Measurements from ENCODE around the gene SLC6A11.

The SLC6A11 gene

GRCh38 chr3:10957976-10958749, 142.1 kb downstream of the SLC6A11 start:
- DNase-seq: peak; percentile 43

GRCh38 chr3:10960255-10960654, 144.2 kb downstream of the SLC6A11 start:
- DNase-seq: no peak

GRCh38 chr3:10961921-10962320, 145.9 kb downstream of the SLC6A11 start:
- no peak for DNase-seq

GRCh38 chr3:10962481-10963036, 146.5 kb downstream of the SLC6A11 start:
- no peak for DNase-seq

- DNase-seq: no peak
Measured at GRCh38 chr3:10964537-10965167, 148.6 kb downstream of the SLC6A11 start.

GRCh38 chr3:10968401-10968800, 152.4 kb downstream of the SLC6A11 start:
- DNase-seq: no peak

GRCh38 chr3:10970306-10970960, 154.4 kb downstream of the SLC6A11 start:
- no peak for DNase-seq

- no peak for DNase-seq
Measured at GRCh38 chr3:10972072-10972782, 156.2 kb downstream of the SLC6A11 start.

- DNase-seq: no peak
Measured at GRCh38 chr3:10973046-10973595, 157.1 kb downstream of the SLC6A11 start.

GRCh38 chr3:10974131-10974530, 158.1 kb downstream of the SLC6A11 start:
- no peak for DNase-seq

- no peak for DNase-seq
Measured at GRCh38 chr3:10974746-10975375, 158.8 kb downstream of the SLC6A11 start.

GRCh38 chr3:10975695-10976234, 159.7 kb downstream of the SLC6A11 start:
- DNase-seq: no peak

GRCh38 chr3:10976770-10977169, 160.7 kb downstream of the SLC6A11 start:
- no peak for DNase-seq

- no peak for DNase-seq
Measured at GRCh38 chr3:10977892-10978510, 162.0 kb downstream of the SLC6A11 start.

GRCh38 chr3:10978956-10979355, 162.9 kb downstream of the SLC6A11 start:
- DNase-seq: no peak

- no peak for DNase-seq
Measured at GRCh38 chr3:10980312-10980711, 164.3 kb downstream of the SLC6A11 start.

GRCh38 chr3:10981031-10981430, 165.0 kb downstream of the SLC6A11 start:
- no peak for DNase-seq

- no peak for DNase-seq
Measured at GRCh38 chr3:10981961-10982360, 165.9 kb downstream of the SLC6A11 start.

GRCh38 chr3:10982782-10983181, 166.8 kb downstream of the SLC6A11 start:
- no peak for DNase-seq

GRCh38 chr3:10983219-10983916, 167.3 kb downstream of the SLC6A11 start:
- no peak for DNase-seq

- no peak for DNase-seq
Measured at GRCh38 chr3:10984371-10984896, 168.4 kb downstream of the SLC6A11 start.
